Stomach smooth muscle (tissue), 2 donors: Measurements from ENCODE around the gene PHF14.

Experiments used
- H3K27ac ChIP-seq: one replicate; pipeline ENCODE4 v1.7.0; 2013; ENCODE audit warnings: mild to moderate bottlenecking, low read length, inconsistent platforms
- H3K27me3 ChIP-seq, 2 donors: one replicate each; pipeline ENCODE4 v1.7.0; 2013; ENCODE audit warnings: low read length in 2 of 2; ENCODE audit not compliant: insufficient read depth in 2 of 2, control insufficient read depth in 1 of 2
- H3K36me3 ChIP-seq, 2 donors: one replicate each; pipeline ENCODE4 v1.7.0; 2013; ENCODE audit warnings: low read length in 2 of 2; ENCODE audit not compliant: control insufficient read depth in 2 of 2, insufficient read depth in 2 of 2
- H3K4me1 ChIP-seq: one replicate; pipeline ENCODE4 v1.7.0; 2013; ENCODE audit warnings: low read length; ENCODE audit not compliant: control insufficient read depth, insufficient read depth
- H3K4me3 ChIP-seq, 2 donors: one replicate each; pipeline ENCODE4 v1.7.0; 2013; ENCODE audit warnings: low read length in 2 of 2
- H3K9ac ChIP-seq, 2 donors: one replicate each; pipeline ENCODE4 v1.7.0; 2013; ENCODE audit warnings: low read length in 2 of 2, mild to moderate bottlenecking in 1 of 2
- H3K9me3 ChIP-seq, 2 donors: one replicate each; pipeline ENCODE4 v1.7.0; 2013; ENCODE audit warnings: low read length in 2 of 2; ENCODE audit not compliant: control insufficient read depth in 2 of 2
- donor health status: healthy.
- donor health status: Pancreatic carcinoma.

The PHF14 gene

DNA sequence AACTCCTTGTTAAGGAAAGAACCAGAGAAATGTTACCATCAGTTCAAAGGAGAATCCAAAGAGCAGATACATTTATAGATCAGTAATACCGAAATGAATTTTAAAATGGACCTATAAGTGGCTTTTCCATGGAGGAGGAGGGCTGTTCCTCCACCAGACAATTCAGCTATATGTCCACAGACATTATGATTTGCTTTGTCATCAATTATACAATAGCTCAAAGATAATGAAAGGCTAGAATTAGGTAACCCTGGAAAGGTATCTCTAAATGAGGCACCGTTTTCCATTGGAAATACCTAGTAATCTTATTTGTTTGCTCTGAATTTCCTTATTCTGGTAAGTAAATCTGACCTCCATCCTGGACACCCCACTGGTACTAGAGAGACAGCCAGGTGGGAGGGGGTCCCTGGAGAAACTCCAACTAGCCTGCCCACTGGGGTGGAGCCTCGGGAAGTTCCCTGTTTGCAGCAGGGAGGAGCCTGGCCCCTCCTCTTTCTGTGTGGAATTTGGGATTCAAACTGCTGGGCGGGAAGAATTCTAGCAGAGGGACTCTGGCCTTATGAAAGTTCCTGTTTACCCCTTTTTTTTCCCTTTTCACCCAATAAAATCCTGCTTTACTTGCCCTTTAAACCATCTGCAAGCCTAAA, 218.0 kb downstream of the PHF14 start:
- Histone ChIP-seq H3K4me1 (peaks cover 6% of the 10 kb centered on the region), H3K27ac (no peak overlapping the region), H3K27me3 (no peaks in the 10 kb centered on the region), H3K36me3 (no peaks in the 10 kb centered on the region), H3K9ac (no peak overlapping the region), H3K9me3 (no peaks in the 10 kb centered on the region), H3K4me3 (no peak overlapping the region)

DNA sequence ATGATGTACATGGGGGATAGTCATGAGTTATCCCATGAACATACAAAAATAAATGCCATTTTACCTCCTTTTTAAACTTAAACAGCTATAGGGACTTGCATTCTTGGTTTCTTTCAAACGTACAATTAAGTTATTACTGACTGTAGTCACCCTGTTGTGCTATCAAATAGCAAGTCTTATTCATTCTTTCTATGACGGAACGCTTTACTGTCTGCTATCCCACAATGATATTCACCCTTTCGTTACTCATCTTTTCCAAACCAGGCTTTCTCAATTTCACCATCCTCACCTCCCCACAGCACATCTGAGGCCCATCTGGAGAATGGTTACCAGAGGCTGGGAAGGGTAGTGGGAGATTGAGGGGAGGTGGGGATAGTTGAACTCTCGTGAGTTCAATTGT, 218.8 kb downstream of the PHF14 start:
- Histone ChIP-seq H3K27me3 (no peaks in the 10 kb centered on the region), H3K9ac (no peak overlapping the region), H3K27ac (no peak overlapping the region), H3K4me3 (peak overlapping the region; percentile 13 to 64), H3K4me1 (peaks cover 6% of the 10 kb centered on the region), H3K9me3 (no peaks in the 10 kb centered on the region), H3K36me3 (no peaks in the 10 kb centered on the region)

DNA sequence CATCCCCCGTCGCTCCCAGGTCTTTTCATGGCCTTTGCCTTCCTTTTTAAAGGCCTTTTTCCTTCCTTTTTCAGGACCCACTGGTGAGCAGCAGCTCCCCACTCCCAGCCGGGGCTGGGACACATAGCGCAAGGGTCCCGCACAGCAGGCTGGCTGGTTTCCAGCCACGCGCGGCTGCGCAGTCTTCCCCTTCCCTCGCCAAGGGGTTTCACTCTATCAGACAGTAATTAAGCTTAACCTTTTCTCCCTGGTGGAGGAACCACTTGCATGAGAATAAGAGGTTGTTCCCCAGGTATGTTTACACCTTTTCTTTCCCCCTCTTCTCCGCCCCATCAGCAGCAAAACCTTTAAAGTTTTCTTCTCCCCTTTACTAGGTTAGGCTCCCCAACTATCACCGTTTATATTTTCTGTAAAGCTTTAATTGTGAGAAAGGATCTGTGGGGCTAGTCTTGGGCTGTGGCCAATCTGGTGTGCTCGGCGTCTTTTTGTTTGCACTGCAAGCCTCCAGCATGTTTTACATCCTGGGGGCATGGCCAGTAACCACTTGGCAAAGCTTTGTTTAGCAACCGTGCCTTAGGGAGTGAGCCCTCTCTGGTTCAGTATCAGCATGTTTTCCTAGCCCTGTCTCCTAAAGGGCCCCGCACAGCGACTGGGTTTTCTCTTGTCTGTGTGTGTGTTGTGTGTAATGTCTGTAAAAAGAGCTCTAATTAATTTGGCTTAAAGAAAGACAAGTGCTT, 219.6 kb downstream of the PHF14 start:
- Histone ChIP-seq H3K9ac (peak overlapping the region in 1 of 2 donors; percentile 9), H3K4me3 (peak overlapping the region; percentile 13 to 64), H3K36me3 (no peaks in the 10 kb centered on the region), H3K27ac (no peak overlapping the region), H3K4me1 (peaks cover 6% of the 10 kb centered on the region), H3K27me3 (no peaks in the 10 kb centered on the region), H3K9me3 (no peaks in the 10 kb centered on the region)

DNA sequence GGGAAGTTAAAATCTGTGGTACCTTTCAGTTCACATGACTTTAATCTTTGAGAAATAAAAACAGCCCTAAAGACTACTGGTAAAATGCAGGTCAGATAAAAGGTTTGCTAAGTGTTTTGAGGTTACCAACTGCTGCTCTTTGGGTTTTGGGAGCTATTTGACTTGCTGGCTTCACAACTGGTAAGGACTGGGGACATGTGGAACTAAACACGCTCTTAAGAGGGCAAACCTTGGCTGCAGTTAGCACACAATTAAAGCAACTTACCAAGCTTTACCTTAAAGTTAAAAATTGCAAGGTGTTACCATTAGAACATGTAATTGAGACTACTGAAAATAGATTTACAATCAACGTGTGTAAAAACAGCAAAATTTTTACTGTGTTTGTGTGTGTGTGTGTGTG, 220.2 kb downstream of the PHF14 start:
- Histone ChIP-seq H3K9ac (no peak overlapping the region), H3K27ac (no peak overlapping the region), H3K36me3 (no peaks in the 10 kb centered on the region), H3K4me1 (peaks cover 6% of the 10 kb centered on the region), H3K4me3 (no peak overlapping the region), H3K27me3 (no peaks in the 10 kb centered on the region), H3K9me3 (no peaks in the 10 kb centered on the region)

DNA sequence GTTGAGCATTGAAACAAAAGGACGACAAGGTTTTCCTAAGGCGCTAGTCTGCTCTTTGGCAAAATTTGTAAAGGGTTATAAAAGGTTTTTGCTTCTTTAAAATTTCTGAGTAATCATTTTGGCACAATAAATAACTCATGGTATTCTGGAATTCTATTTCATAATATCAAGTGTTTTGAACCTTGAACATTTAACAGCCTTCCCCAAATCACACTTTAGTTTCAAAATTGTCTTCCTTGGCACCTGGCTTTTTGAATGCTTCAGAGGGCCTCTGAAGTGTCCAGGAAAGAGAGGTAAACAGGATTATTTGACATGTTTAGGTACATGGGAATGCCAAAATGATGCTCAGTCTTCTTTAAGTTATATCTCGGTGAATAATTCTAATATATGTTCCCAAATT, 220.8 kb downstream of the PHF14 start:
- no peak overlapping the region for H3K4me3 ChIP-seq
- peaks cover 6% of the 10 kb centered on the region for H3K4me1 ChIP-seq
- H3K27ac ChIP-seq = no peak overlapping the region
- no peaks in the 10 kb centered on the region for H3K36me3 ChIP-seq
- no peaks in the 10 kb centered on the region for H3K27me3 ChIP-seq
- H3K9me3 ChIP-seq = no peaks in the 10 kb centered on the region
- no peak overlapping the region for H3K9ac ChIP-seq

DNA sequence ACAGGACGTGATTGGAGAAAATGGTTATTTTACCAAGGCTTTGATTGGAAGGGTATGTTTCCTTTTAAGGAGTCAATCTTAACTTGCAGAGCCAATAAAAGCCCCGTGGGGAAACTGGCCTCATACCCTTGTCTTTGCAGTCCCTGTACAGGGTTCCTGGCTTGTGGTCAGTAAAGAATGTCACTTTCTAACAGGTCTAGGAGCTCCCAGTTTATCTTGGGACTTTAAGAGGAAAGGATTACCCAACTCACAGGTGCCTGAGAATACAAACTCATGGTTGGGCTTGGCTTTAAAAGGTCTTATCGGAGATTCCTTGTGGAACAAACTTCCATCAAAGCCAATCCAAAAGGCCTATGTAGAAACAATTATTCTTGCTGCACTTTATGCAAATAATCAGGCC, 221.8 kb downstream of the PHF14 start:
- H3K4me3 ChIP-seq = no peak overlapping the region
- H3K9ac ChIP-seq = no peak overlapping the region

DNA sequence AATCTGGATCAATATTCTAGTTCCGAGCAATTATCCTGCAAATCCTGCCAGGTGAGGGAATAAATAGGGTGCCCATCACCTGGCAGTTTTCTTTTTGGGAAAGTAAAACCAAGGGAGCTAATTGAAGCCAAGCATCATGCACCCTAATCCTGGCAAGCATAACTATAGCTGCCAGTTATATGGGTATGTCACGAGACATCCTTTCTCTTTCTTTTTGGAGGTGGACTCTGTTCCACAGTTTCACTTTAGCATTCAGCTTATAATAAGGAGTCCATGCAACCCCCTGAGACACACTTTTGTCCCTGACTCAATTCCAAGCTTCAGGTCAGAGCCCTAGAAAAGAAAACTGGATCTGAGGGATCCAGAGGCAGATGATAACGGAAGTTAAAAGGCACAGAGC, 222.5 kb downstream of the PHF14 start:
- Histone ChIP-seq H3K4me3 (no peak overlapping the region), H3K36me3 (no peaks in the 10 kb centered on the region), H3K9me3 (no peaks in the 10 kb centered on the region), H3K27ac (no peak overlapping the region), H3K27me3 (no peaks in the 10 kb centered on the region), H3K9ac (no peak overlapping the region), H3K4me1 (peaks cover 6% of the 10 kb centered on the region)

More for the DNA sequence above, 221.8 kb downstream of the PHF14 start:
- Histone ChIP-seq H3K36me3 (no peaks in the 10 kb centered on the region), H3K4me1 (peaks cover 6% of the 10 kb centered on the region), H3K9me3 (no peaks in the 10 kb centered on the region), H3K27ac (no peak overlapping the region), H3K27me3 (no peaks in the 10 kb centered on the region)

DNA sequence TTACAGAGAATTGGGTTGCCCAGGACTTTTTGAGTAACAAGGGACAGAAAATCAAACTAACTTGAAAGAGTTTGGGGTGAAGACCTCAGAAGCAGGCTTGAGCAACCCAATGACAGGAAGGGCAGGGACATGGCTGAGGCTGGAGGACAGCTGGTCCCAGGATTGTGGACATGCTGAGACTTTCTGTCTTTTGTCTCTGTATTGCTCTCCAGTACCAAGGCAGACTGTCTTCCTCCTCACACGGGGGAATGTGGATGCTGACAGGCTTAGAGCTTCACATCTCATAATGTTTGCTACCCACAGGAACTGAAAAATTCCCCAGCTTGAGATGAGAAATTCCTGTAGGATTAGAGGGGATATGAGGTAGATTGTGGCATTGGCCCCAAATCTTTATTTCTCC, 229.6 kb downstream of the PHF14 start:
- Histone ChIP-seq H3K4me1 (no peaks in the 10 kb centered on the region), H3K4me3 (no peak overlapping the region), H3K36me3 (no peaks in the 10 kb centered on the region), H3K9ac (no peak overlapping the region), H3K9me3 (no peaks in the 10 kb centered on the region), H3K27me3 (no peaks in the 10 kb centered on the region), H3K27ac (no peak overlapping the region)

DNA sequence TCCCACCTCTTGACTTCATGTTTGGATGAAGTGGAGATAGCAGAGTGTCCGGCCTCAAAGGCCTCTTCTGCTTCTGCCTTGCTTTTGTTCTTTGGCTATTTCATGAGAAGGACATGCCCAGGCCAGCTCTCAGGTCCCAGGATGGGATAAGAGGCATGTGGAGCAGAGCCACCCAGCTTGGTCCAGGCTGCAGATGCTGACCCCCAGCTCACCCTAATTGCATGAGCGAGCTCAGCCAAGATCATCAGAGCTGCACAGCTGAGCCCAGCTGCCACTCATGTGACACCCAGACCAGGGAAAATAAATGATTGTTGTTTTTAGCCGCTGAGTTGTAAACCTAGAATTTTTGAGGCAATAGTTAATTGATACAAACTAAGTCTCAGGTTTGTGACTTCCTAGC, 230.0 kb downstream of the PHF14 start:
- Histone ChIP-seq H3K4me1 (no peaks in the 10 kb centered on the region), H3K9ac (no peak overlapping the region), H3K27ac (no peak overlapping the region), H3K36me3 (no peaks in the 10 kb centered on the region), H3K4me3 (no peak overlapping the region), H3K9me3 (no peaks in the 10 kb centered on the region), H3K27me3 (no peaks in the 10 kb centered on the region)

DNA sequence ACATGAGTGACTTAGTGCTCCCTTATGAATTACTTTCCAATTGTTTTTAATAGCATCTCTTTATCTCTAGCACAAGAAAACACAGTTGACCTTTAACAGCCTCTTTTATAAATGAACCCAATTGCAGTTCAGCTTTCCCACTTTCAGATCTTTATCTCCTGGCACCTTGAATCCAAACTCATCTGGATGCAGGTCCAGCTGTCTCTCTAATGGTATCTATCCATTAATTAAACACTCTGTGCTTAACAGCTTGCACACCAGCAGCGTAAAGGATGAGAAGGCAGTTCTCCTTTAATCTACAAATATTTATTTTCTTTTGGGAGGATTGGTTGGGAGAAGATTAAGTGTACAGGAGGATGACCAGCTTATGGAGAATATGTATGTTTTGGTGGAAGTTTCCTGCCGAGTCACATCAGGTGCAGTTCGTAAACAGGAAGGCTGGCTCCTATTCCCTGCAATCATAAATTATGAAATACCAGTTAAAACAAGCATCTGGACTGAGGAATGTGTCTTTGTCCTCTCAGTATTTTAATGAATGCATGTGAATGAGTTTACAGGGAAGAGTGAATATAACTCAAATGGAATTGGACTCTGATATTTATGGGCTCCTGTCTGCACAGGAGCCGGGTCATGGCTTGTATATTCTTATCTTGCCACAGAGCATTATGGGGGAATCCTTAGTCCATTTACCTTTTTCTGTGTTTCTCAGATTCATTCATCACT, 232.7 kb downstream of the PHF14 start:
- Histone ChIP-seq H3K9ac (no peak overlapping the region), H3K9me3 (no peaks in the 10 kb centered on the region), H3K4me3 (no peak overlapping the region), H3K27ac (no peak overlapping the region), H3K36me3 (no peaks in the 10 kb centered on the region), H3K4me1 (no peaks in the 10 kb centered on the region), H3K27me3 (no peaks in the 10 kb centered on the region)

DNA sequence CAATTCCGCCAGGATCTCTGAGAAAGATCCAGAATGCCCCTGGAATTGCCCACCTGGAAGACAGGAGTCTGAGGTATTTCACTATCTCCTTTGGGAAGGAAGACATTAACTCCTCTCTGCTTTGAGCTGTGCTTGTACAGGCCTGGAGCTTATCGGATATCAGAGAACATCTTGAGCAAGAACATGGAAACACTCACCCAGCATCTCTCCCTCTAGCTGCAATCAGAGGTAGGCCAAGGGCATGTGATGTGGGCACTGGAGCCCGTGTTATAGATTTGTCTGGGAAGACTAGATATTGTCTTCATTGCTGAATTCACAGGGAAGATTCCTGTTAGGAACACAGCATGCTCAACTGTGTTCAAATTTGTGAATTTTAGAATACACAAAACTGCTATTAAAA, 233.9 kb downstream of the PHF14 start:
- Histone ChIP-seq H3K36me3 (no peaks in the 10 kb centered on the region), H3K27ac (no peak overlapping the region), H3K9ac (no peak overlapping the region), H3K4me3 (no peak overlapping the region), H3K4me1 (no peaks in the 10 kb centered on the region), H3K27me3 (no peaks in the 10 kb centered on the region), H3K9me3 (no peaks in the 10 kb centered on the region)
